HK-2 (cell line): ENCODE data around the gene EPS15.
"Not testable (repeated sequence)": the region's sequence is repeated elsewhere in the genome, so short reads cannot be mapped to it uniquely, and the experiment has no call there.

Source experiments
- DNase-seq: peaks from one replicate; pipeline ENCODE4 v3.0.0-alpha.2; 2018; ENCODE audit not compliant: unreplicated experiment

Gene EPS15

DNA sequence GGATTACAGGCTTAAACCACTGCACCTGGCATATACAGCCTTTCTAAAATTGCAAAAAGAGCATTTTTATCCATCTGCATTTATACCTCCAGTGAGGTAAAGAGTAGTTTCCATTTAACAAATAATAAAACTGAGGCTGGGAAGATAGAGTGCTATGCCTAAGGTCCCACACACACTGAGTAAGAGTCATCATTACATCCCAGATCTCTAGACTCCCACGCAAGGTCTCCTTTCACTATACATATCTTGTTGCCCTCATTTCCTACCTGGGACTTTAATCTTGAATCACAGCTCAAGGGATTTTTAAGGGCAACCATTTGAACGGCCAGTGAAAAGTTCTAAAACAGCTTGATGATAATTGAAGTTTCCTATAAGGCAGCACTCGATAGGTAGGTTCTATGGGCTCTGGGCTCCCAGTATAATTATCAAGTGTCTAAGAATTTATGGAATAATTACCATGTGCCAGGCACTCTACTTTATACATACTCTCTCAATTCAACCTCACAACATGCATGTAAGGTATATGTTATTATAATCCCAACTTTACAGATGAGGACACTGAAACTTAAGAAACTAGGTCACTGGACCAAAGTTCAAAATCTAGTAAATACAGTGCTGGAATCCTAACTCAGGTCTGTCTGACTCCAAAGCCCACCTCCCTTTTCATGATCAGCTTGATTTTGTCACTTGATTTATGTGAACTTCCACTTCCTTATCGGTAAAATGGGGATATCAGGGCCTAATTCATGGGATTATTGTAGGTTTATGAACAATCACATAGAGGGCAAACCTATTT is 23.3 kb upstream of the EPS15 start:
- no peak for DNase-seq

DNA sequence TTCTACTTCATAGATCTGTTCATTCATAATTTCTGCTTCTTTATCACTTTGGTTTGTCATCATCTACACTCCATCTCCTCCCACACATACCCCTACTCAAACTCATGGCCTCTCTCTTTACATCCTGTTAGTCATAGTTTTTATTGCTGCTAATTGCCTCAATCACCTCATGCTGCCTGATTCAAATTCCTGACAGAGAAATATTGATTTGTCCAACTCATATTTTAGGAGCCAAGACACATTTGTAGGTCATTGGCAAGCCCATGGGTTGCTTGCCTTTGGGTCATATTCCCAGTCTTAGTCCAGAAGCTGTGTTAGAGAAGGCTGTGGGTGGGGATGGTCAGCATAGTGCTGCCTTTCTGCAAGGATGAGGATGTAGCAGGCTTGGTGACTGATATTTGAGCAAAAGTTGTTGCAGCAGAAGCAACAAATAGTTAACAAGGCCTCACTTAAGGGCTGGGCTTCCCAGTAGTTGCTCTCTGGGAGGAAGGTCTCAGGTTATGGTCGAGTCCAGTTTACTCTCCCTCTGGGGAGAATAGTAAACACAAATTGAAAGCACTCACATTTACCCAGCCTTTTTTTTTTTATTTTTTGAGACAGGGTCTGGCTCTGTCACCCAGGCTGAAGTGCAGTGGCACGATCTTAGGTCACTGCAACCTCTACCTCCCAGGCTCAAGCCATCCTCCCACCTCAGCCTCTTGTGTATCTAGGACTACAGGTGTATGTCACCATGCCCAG is 22.4 kb upstream of the EPS15 start:
- no peak for DNase-seq

DNA sequence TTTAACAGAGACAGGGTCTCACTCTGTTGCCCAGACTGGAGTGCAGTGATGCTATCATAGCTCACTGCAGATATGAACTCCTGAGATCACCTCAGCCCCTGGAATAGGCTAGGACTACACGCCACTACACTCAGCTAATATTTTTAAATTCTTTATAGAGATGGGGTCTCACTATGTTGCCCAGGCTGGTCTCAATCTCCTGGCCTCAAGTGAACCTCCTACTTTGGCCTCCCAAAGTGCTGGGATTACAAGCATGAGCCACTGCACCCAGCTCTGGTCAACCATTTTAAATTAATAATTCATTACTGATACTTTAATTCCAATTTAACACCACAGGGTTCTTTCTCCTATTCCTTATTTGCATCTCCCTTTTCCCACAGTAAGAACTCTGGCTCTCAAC is 18.5 kb upstream of the EPS15 start:
- DNase-seq: no peak

DNA sequence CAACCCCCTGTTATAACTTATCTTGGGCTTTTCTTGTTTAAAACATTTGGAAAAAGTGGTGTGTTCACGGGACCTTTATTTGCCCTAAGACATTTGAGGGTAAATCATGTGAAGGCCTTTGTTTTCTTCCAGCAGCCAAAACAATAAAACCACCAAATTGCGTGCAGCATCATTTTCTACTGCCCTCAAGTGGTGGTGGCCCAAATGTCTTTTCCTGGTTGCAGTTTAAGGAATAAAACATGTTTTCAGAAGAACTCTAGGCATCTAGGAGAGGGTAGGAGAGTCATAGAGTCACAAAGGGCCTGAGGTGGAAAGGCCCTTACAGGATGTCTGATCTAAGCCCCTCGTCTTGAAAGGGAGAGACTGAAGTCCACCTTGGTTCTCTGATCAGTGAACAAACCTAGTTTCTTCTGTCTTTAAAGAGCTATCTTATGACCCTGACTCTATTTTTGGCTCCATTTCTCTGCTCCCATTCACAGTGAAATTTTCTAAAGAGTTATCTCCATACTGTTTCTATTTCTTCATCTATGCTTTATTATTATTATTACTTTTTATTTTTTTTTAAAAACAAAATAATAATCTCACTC is 16.0 kb upstream of the EPS15 start:
- DNase-seq: no peak

DNA sequence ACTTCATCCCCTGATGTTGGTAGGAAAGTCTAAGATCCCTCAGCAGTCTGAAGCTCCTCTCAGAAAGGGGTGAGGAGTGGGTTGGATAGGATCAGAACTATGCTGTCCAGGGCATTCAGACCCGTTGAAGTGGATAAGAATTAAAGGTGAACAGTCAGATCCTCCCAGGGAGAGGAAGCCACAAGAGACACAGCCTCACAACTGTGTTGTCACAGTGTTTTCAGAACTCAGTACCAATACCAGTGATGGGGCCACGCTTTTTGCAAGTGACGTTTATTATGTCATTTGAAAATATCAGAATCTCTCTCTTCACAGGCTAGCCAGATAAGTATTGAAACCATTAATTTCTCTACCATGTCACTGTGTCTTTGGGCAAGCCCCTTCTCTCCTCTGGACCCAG is 15.4 kb upstream of the EPS15 start:
- no peak for DNase-seq

DNA sequence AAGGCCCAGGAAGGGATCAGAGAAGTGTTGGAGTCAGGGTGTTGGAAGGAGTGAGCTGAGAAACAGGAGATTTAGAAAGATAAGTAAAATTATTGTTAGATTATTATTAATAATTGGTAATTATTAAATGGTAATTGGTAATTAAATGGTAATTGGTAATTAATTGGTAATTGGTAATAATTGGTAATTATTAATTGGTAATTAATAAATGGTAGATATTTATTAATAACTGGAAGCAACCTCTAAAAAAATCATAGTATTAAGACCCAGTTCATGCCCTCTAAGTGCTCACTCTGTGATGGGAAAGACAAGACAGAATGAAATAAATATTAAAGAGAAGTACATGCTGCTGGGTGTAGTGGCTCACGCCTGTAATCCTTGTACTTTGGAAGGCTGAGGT is 13.8 kb upstream of the EPS15 start:
- DNase-seq: no peak

DNA sequence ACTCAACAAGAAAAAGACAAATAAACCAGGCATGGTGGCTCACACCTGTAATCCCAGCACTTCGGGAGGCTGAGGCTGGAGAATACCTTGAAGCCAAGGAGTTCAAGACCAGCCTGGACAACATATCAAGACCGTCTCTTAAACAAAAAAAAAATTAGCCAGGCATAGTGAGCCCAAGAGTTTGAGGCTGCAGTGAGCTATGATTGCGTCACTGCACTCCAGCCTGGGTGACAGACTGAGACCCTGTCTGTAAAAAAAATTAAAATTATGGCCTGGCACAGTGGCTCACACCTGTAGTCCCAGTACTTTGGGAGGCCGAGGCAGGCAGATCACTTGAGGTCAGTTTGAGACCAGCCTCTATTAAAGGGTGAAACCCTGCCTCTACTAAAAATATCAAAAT is 11.4 kb upstream of the EPS15 start:
- DNase-seq: not testable (repeated sequence)

DNA sequence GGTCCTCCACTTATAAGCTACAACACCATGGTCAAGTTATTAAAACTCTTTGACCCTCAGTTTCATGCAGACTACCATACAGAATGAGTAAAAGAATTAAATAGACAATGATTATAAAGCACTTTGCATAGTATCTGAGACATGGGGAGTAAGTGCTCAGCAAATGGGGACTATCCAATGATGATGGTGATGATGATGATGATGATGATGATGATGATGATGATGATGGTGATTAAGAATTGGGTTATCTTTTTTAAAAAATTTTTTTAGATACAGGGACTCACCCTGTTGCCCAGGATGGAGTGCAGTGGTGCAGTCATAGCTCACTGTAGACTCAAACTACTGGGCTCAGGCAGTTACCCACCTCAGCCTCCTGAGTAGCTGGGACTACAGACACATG is 8.1 kb upstream of the EPS15 start:
- DNase-seq: no peak

DNA sequence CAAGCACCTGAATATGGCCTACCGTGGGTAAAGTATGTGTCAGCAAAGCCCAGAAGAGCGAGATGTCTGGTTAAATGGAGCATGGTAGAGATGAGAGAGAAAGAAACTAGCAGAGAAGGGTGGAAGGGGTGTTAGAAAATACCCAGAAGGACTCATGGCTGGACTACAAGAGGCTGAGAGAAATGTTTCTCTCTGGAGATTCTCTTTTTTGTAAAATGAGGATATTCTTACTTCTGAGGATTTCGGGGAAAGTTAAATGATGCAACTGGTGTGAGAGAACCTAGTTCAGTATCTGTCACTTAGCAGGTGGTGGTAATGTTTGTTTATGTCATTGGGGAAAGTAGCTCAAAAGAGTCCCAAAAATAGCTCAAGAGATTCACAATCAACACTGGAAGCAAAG is 7.2 kb upstream of the EPS15 start:
- no peak for DNase-seq

DNA sequence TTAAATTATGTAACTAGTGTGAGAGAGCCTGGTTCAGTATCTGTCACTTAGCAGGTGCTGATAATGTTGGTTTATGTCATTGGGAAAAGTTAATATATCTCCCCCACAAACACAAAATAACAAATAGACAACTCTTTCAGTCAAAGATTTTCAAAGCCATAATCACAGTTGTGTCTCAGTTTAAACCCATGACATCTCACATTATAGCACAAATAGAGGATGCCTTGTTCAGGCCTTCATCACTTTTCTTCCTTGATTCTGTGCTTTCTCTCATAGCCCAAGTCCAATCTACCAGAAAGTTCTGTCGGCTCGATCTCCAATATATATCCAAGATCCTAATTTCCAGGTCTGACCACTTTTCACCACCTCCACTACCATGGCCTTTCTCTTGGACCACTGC is 6.2 kb upstream of the EPS15 start:
- no peak for DNase-seq

DNA sequence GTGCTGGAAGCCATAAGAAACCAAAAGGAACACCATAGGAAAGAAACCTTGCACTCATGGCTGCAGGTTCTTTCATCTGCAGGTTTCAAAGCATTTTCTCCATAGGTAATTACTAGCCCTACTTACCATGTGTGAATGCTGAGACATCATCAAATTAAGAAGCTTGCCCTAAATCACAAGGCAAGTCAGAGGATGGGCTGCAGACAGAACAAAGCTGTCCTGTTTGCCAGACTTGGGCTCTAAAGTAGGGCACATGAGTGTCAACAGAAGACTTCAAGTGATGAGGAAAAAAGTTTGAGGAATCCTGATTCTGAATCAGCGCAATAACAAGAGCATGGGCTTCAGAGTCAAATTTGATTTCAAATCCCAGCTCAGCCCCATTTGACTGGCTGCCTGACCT is 5.8 kb upstream of the EPS15 start:
- no peak for DNase-seq

DNA sequence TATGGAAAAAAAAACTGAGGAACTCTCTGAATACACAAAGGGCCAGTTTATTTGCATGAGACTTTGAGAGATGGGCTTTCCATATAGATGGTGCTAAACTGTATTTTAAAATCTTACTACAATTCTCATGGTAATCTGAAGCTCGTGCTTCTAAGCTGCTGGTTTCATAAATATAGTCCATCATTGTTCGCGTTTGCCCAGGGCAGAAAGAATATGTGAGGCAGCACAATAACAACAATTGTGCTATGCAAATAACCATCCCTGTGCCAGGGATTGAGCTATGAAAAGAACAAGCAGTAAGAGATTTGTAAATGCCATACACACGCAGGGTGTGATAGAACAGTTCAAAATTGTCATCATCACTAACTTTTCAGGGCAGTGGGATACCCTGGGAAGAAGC is 4.9 kb upstream of the EPS15 start:
- DNase-seq: no peak

DNA sequence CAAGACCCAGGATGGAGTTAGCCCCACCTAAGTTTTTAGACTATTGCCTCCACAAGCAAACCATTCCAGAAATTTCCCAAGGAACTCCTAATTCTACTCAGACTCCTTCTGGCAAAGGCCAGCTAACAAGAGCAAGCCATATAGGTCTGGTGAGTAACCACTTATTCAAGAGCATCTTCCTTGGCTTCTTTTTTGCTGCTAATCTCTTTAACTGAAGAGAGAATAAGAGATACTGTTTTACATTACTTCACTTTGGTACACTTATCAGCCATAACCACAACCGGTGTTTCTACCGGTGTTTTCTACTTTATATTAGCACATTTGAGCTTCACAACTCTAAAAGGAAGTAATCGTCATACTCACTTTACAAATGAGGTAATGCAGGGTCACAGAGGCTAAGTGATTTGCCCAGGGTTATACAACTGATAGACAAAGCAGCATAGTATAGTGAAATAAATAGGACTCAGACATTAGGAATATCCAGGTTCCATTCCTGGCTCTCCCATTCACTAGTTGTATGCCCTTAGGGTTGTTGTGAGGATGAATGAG is 1.7 kb upstream of the EPS15 start:
- DNase-seq: no peak

DNA sequence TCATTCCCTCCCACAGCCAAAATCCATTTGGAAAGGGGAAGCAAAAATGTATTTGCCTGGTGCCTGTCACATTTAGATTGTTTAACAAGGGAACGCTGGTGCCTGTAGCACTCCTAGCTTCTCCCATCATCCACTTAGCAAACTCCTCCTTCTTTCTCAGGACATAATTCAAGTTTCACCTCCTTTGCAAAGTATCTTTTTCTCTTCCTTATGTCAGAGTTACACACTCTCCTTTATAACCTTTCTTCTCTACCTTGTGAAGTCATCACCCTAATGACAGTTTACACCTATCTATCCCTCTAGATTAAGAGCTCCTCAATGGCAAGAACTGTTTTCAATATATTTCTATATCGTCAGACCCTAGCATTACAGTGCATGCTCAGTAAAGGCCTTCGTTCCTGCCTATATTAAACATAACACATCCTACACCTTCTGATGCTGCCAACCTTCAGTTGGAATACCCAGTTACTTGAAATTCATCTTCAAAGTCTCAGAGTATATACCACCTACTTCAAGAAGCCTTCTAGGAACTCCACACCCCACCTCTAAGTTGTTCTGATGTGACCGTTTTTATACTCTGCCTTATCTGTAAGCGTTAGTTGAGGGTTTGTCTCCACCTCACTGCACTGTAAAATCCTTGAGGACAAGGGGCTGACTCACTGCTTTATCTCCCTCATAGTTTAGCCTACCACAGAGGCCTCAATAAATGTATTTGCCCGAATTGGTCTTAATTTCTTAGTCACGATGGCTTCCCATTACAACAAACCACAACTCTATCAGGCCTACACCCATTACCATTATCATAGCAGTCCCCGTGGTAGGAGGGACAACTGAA is 1.0 kb upstream of the EPS15 start:
- DNase-seq: peak; percentile 24

DNA sequence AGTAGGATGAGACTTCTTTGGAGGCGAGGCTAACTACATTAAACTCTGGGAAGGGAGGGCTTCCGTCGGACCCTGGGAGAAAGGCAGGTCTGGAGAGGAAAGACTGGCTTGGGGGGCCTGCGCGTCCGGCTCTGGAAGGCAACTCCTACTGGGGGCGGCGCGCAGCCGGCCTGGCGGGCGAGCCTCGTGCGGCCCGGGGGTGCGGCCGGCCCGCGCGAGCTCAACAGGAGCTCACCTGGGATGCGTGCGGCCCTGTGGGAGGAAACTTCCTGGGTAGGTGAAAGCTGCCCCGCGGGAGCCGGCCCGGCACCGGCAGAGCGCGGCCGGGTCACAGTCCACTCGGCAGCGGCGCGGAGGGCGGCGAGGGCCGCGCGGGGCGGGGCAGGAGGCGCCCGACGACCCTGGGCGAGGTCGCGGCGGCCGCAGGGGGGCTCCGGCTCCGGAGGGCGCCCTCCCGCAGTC is 449 bp downstream of the EPS15 start:
- peak; percentile 59 for DNase-seq

DNA sequence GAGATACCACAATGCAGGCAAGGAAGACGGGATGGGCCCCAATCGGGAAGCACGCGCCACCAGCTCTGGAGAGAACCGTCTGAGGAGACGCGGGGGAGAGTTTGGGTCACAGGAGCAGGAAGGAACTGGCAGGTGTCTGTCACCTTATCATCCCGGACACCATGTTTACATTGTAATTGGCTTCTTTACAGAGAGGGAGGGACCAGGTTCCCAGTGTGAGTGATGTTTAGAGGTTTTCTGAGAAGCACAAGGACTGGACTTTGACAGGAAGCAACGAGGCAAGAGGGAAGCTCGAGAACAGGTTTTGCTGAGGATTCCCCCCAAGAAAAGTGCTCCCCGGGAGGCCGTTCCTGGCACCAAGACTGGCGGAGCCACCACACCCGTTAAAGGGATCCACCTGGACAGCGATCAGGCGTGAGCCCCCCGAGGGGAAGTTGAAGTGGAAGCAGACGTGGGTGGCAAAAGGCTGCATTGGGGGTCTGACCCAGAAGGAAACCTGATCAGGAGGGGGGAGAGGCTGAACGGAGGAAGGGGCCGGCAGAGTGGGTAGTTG is 957 bp downstream of the EPS15 start:
- DNase-seq: peak; percentile 51

DNA sequence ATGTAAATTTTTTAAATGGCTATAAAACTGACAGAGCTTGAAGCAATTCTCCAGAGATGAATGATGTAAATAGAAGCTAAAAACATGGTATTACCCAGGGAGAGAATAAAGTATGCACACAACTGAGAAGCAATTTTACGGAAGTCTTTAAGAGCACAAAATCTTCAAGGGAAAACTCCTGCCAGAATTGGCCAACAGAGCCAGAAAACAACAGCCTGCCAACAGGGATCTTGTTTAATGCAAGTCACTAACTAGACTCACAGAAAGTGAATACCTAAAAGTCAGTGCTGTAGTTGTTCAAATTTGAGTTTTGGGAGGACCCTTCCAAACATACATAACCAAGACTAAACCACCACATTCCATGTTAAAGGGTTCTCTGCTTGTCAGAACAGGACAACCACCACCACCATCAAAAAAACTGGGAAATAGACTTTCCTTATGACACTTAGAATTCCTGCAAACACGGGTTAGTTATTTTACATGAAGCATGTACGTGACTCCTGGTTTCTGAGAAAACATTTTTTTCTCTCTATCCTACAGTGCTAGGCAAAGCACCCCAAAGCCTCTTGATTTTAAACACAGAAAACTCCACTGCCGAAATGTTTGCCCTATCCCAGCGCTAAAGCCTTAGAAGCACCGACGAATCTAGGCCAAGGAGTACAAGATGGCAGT is 1.6 kb downstream of the EPS15 start:
- DNase-seq: no peak

DNA sequence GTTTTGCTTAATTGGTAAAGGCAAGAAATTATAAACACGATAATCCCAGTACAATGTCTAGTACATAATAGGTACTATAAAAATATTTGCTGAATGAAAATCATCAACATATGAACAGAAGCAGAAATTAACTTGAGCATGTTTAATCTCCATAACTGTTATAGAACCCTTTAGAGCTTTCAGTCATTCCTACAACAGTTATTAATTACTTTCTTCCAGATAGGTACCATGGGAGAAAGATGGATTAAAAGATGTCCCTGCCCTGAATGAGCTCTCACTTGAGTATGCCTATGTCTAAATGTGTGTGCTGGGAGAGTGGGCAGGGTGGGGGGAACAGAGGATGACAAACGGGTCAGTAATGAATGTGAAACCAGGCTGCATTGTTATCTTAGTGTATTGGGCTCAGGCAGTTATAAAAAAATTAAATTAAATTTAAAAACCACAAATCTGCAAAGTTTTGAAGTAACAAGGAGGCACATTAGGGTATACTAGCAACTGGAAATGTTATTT is 2.4 kb downstream of the EPS15 start:
- DNase-seq: no peak

DNA sequence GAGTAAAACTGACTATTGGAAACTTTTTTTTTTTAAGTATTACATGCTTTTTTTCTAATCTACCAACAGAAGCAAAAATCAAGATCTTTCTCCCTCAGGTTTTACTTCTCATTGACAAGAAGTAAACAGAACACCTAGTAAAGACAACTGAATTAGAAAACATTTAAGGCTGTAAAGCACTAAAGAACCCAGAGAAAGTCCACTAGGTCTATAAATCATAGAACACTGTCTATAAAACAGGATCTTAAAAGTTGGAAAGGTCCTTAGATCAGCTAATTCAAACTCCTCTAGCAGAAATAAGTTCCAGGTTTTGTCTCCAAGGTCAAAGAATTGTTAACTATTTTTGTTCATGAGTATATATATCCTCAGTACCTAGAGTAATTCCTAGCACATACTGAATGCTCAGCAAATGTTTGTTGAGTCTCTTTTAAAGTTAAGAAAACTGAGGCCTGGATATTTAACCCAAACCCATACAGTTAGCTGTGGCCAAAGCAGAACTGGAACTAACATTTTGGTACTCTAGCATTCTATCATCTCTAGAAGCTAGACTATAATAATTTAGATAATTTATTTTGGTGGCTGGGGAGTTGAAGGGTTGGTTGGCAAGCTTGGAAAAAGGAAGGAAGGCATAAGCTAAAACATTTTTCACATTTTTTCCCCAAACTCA is 3.0 kb downstream of the EPS15 start:
- no peak for DNase-seq

DNA sequence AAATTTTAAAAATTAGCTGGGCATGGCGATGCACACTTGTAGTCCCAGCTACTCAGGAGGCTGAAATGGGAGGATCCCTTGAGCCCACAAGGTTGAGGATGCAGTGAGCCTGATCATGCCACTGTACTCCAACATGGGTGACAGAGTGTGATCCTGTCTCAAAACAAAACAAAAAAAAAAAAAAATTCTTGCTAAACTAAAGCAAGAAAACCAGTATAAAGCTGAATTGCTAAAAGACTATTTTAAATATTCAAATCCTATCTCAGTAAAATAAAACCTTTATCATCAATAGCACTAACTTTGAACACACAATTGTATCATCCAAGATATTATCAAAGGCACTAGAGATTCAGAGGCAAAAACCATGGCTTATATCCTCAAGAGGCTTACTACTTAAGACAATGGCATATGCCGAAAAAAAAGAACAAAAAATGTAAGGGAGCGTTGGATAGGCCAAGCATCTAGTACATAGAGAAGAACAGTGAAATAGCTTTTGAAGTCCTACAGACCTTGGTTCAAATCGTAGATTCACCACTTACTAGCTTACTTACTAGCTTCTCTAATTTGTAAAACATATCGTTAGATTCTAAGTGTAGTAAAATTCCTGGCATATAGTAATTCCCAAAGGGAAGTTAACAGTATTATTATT is 3.6 kb downstream of the EPS15 start:
- DNase-seq: no peak
